ENCODE data around the gene NT5C2.
"Not testable (repeated sequence)": the region's sequence is repeated elsewhere in the genome, so short reads cannot be mapped to it uniquely, and the experiment has no call there.

NT5C2 gene

DNA sequence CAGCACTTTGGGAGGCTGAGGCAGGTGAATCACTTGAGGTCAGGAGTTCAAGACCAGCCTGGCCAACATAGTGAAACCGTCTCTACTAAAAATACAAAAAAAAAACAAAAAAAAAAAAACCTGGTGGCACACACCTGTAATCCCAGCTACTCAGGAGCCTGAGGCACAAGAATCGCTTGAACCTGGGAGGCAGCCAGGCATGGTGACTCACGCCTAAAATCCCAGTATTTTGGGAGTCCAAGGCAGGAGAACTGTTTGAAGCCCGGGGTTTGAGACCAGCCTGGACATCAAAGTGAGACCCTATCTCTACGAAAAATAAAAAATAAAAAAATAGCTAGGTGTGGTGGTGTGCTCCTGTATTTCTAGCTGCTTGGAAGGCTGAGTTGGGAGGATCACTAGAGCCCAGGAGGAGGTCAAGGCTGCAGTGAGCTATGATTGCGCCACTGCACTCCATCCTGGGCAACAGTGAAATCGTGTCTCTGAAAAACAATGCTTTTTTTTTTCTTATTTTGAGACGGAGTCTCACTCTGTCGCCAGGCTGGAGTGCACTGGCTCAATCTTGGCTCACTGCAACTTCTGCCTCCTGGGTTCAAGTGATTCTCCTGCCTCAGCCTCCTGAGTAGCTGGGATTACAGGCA, 29.2 kb downstream of the NT5C2 start:
- not testable (repeated sequence) for DNase-seq (ENCODE audit: low read depth)

DNA sequence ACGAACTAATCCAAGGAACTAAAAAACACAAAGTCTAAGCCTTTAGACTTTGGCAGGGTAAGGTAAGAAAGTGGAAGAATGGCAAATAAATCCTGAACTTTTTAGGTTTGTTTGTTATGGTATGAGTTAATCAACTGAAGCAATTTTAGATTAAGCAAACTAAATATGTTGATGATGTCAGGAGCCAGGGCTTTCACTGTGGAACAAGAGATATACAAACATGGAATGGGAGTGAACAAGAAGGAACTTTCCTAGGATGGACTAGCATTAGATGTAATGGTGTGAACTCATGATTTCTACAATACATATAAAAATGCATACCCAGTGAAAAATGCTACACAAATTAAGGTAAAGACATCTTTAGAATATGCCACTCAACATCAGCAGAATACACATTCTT, 35.8 kb downstream of the NT5C2 start:
- no peak for DNase-seq (ENCODE audit: low read depth)

DNA sequence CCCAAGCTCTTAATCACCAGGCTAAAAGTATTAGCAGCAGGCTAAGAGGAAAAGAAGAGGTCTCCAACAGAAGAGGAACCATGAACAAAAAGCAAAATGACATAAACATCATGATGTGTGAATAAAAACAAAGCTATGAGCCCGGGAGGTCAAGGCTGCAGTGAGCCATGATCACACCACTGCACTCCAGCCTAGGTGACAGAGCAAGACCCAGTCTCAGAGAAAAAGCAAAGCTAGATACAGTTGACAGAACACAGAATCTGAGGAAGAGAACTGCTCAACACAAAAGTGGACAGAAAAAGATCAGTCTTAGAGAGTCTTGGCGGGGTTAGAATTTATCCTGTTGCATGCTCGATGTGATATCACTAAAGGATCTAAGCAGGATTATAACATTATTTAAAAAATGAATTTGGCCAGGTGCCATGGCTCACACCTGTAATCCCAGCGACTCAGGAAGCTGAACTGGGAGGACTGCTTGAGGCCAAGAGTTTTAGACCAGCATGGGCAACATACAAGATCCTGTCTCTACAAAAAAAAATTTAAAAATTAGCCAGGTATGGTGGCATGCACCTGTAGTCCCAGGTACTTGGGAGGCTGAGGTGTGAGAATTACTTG, 37.5 kb downstream of the NT5C2 start:
- no peak for DNase-seq (ENCODE audit: low read depth)

DNA sequence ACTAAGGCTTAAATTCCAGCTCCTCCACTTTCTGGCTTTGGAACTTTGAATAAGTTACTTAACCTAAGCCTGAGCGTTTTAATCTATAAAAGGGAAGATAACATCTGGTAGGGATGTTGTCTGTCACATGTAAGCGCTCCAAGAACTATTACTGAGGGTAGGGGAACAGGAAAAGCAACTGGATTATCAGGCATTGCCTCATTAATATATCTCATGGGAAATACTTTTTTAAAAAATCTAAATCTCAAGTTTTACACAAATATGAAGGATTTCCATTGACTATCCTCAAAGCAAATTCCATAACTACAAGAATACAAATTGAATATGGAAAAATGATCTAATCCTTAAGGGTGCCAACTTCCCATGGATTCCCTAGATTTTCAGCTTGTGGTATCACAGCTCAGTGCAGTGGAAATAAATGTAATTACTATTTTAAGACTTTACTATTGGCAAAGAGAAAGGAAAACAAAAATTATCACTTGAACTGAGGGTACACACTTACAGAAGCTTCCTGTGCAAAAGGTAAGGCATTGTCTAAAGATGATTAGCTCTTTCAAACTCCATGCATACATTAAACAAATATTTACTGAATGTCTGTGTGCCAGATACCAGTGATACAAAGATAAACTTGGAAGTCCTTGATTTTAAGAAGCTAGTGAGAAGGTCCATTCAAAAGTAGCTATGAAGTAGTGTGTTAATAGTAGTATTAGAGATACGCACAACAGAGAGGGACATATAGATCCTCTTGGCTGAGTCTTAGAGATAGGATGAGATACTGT, 38.4 kb downstream of the NT5C2 start:
- no peak for DNase-seq (ENCODE audit: low read depth)

DNA sequence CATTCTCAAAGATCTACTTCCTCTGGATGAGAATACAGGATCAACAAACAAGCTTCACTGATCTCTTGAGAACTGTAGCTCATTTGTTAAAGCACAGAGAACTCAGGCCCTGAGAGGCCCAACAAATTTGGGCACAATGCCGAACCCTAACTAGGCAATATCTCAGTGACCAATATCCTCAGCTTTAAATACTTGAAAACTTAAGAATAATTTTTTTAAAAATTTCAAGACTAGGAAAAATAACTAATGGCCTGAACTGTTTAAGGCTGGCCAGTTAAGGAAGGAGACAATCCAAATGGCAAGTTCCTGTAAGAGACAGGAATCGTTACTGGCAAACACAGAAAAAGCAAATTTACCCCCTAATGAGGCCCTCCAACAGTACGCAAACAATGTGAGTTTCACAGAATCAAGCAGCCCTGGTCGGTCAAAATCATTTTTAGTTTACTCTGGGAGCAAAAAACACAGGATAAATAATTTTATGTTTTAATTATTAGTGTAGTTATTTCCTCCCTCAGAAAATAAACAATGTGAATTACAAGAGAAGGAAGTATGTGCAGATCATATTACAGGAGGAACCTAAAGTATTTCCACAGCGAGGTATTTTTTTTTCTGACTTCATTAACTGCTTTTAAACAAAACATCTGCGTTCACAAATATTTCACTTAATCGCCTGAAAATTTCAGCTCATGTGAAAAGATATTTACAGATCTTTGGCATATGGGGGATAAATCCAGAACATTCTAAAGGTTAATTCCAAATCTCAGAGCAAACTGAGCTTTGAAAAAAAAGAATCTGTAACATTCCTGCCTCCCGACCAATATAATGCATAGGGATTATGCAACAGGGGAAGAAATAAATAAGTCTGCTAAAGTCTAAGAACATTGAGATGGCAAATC, 39.5 kb downstream of the NT5C2 start:
- no peak for DNase-seq (ENCODE audit: low read depth)

- no peak for DNase-seq (ENCODE audit: low read depth)
These were observed 43.0 kb downstream of the NT5C2 start for GRCh38 chr10:103149991-103150622.

- DNase-seq (ENCODE audit: low read depth): no peak
These were observed 45.4 kb downstream of the NT5C2 start for GRCh38 chr10:103147645-103148044.

GRCh38 chr10:103145860-103146466, 47.1 kb downstream of the NT5C2 start:
- DNase-seq (ENCODE audit: low read depth): peak; percentile 26

DNA sequence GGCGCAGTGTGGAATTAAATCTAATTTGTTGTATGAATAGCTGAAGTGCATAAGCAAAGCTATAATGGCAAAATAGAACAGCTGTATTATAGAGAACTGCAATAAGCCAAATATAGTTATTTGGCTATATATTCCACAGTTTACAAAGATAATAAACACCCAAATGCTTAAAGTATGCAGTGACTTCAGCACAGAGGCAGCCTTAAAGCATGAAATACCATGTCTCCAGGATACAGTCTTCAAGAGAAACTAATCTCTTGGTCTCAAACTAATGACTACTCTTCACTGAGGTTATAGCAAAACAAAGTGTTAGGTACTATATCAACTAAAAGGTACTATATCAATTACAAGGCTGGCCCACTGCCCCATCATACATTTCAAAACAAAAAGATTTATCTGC, 48.0 kb downstream of the NT5C2 start:
- DNase-seq (ENCODE audit: low read depth): no peak

- DNase-seq (ENCODE audit: low read depth): no peak
These were observed 49.0 kb downstream of the NT5C2 start for GRCh38 chr10:103144041-103144440.

GRCh38 chr10:103143641-103144040, 49.4 kb downstream of the NT5C2 start:
- DNase-seq (ENCODE audit: low read depth): not testable (repeated sequence)

- DNase-seq (ENCODE audit: low read depth): no peak
These were observed 51.1 kb downstream of the NT5C2 start for GRCh38 chr10:103141950-103142349.

GRCh38 chr10:103140469-103140868, 52.6 kb downstream of the NT5C2 start:
- no peak for DNase-seq (ENCODE audit: low read depth)

GRCh38 chr10:103139803-103140202, 53.3 kb downstream of the NT5C2 start:
- no peak for DNase-seq (ENCODE audit: low read depth)

- DNase-seq (ENCODE audit: low read depth): not testable (repeated sequence)
These were observed 57.9 kb downstream of the NT5C2 start for GRCh38 chr10:103135168-103135567.

GRCh38 chr10:103130910-103131309, 62.2 kb downstream of the NT5C2 start:
- no peak for DNase-seq (ENCODE audit: low read depth)

DNA sequence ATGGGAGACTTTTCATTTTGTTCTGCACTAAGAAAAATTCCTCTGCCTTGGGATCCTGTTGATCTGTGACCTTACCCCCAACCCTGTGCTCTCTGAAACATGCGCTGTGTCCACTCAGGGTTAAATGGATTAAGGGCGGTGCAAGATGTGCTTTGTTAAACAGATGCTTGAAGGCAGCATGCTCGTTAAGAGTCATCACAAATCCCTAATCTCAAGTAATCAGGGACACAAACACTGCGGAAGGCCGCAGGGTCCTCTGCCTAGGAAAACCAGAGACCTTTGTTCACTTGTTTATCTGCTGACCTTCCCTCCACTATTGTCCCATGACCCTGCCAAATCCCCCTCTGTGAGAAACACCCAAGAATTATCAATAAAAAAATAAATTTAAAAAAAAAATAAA, 62.9 kb downstream of the NT5C2 start:
- not testable (repeated sequence) for DNase-seq (ENCODE audit: low read depth)

- no peak for DNase-seq (ENCODE audit: low read depth)
These were observed 65.8 kb downstream of the NT5C2 start for GRCh38 chr10:103127241-103127640.

DNA sequence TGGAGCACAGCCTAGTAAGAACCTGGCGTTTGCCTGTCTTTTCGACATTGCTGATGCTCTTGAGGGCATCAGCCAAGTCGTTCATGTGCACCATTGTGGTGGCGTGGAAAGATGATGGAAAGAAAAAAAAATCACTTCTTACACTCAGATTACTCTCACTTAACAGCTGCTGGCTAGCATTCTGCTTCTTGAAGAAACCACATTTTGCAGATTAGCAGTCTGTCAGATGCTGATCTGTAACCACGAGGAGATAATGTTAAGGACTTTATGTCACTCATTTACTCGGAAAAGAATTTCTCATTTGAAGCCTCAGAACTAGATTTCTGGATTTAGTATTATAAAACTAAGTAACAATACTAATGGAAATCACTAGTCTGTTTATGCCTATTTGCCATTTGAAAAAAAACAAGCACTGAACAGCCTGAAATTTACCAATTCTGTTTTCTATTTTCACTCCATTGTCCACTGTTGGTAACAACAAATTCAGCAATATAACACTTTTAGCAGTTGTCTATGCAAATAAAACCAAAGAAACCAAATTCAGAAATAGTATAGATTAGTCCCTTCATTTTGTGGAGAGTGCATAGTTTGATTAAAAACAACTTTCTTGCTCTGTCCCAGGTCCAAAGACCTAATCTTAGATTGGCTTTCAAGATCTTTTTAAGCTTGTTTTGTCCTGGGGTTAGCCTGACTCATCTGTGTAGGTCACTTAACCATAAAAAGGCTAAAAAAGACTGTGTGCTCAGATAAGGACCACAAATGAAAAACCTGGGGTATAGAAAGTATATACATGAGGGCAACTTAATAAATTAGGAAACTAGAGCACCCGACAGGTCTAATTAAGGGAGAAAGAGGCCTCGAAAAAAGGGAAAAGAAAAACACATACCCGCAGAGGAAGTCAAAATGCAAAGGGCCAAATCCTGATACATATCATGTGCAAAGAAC, 67.5 kb downstream of the NT5C2 start:
- DNase-seq (ENCODE audit: low read depth): no peak

DNA sequence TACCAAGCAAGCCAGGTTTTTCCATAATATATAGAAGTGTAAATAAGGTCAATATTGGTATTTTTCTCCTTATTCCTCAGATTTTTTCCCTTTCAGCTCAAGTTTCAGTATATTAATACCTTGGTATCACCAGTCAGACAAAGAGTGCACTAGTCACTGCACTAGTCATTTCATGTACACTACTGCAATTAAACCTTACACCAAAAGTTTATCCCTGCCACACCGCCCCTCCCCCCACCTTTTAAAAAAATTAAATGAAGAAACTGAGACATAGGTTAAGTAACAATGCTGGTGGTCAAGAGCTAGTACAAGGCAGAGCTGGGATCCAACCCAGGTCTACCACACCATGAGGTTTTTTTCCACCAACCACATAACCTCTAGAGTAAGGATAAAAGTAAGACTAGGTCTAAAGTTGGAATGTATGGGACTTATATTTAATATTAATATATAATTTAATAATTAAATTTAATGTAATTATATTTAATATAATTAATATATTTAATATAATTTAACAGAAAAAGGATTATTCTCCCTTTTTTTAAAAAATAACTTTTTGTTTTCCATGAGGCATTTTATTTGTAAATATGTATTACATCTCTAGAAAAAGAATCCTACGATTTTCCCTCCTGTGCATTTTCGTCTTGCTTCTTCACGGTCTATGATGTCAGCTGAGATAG, 68.5 kb downstream of the NT5C2 start:
- DNase-seq (ENCODE audit: low read depth): no peak
